GM12878 (cell line): ENCODE results near the gene CHL1. TPM values are rescaled to one million over a fixed set of nuclear protein-coding genes. Genes with fewer than 3 reads are reported as not detected.

Source experiments
- ATAC-seq: fragments of 200-7000 bp; cut with Tn5 transposase; 3 replicates; pipeline ENCODE4 v1.9.1; 2020; ENCODE audit warnings: mild to moderate bottlenecking, moderate library complexity
- BruUV-seq: library from RNA; stranded (reverse); fragments of 400-500 nt; replicated peaks from 2 replicates; lab custom pipeline; 2021; lab: Mats Ljungman, UMichigan
- CTCF ChIA-PET: fragments of 300-600 bp; sonication (Branson Sonifier 250); formaldehyde crosslinking; extraction: SDS; loops from one replicate; lab custom pipeline; 2021; ENCODE audit warnings: inconsistent platforms; lab: Yijun Ruan, JAX
- POLR2A ChIA-PET: fragments of 350-600 bp; formaldehyde crosslinking; extraction: SDS; loops from one replicate; lab custom pipeline; 2021; ENCODE audit warnings: inconsistent platforms; lab: Charles Lee
- RAD21 ChIA-PET: fragments of 300-600 bp; sonication (Branson Sonifier 250); formaldehyde crosslinking; loops from one replicate; lab custom pipeline; 2023; ENCODE audit warnings: antibody characterized with exemption; ENCODE audit not compliant: unreplicated experiment; lab: Charles Lee
- SMC1A ChIA-PET: fragments of 300-600 bp; sonication (Branson Sonifier 250); formaldehyde crosslinking; loops from one replicate; lab custom pipeline; 2023; ENCODE audit not compliant: unreplicated experiment, uncharacterized antibody; lab: Charles Lee
- DNase-seq: peaks from one replicate; pipeline ENCODE4 v3.0.0-alpha.2; 2011; ENCODE audit warnings: low read depth, low spot score
- FAIRE-seq: peaks from 3 replicates; lab custom pipeline; 2011; peaks lifted over from hg19 to GRCh38; lab: Jason Lieb, UNC
- H2AFZ ChIP-seq: 2 replicates; pipeline ENCODE4 v1.6.0; 2011; ENCODE audit warnings: low read depth, low read length, control low read depth; ENCODE audit not compliant: control insufficient read depth
- H3K27ac ChIP-seq: 2 replicates; pipeline ENCODE4 v1.5.1; 2011; ENCODE audit warnings: control low read depth; ENCODE audit not compliant: control insufficient read depth, insufficient read depth
- H3K27me3 ChIP-seq, 2 experiments: replicated peaks in 1 of 2; 2 replicates each; pipeline versions ENCODE4 v1.6.0 to v1.6.1; 2011; ENCODE audit warnings: low read length in 1 of 2; ENCODE audit not compliant: control insufficient read depth in 2 of 2, insufficient read depth in 2 of 2
- H3K36me3 ChIP-seq, 2 experiments: 2 replicates each; pipeline ENCODE4 v1.5.1; 2011; ENCODE audit warnings: low read length in 1 of 2; ENCODE audit not compliant: control insufficient read depth in 2 of 2, insufficient read depth in 2 of 2
- H3K4me1 ChIP-seq: 2 replicates; pipeline ENCODE4 v1.6.1; 2011; ENCODE audit warnings: mild to moderate bottlenecking, low read length, moderate library complexity, mixed read lengths; ENCODE audit not compliant: control insufficient read depth, insufficient read depth
- H3K4me2 ChIP-seq: 2 replicates; pipeline ENCODE4 v1.6.0; 2011; ENCODE audit warnings: control low read depth; ENCODE audit not compliant: control insufficient read depth, insufficient read depth
- H3K4me3 ChIP-seq: fragments of 200-600 bp; sonication (generic); 2 replicates; pipeline ENCODE4 v1.5.1; 2016
- H3K79me2 ChIP-seq: 2 replicates; pipeline ENCODE4 v1.6.0; 2011; ENCODE audit warnings: low read length; ENCODE audit not compliant: control insufficient read depth, insufficient read depth
- H3K9ac ChIP-seq: 2 replicates; pipeline ENCODE4 v1.8.0; 2011; ENCODE audit warnings: low read length, control low read depth, mixed read lengths; ENCODE audit not compliant: control insufficient read depth, insufficient read depth
- H3K9me3 ChIP-seq: replicated peaks from 3 replicates; pipeline ENCODE4 v1.5.1; 2011; ENCODE audit warnings: mild to moderate bottlenecking, low read length; ENCODE audit not compliant: control insufficient read depth, insufficient read depth
- H4K20me1 ChIP-seq: 2 replicates; pipeline ENCODE4 v1.6.0; 2011; ENCODE audit not compliant: control insufficient read depth, insufficient read depth
- EGR1 ChIP-seq, 2 experiments: IDR thresholded peaks; 1 replicate in 1 of 2; 2 replicates in 1 of 2; pipeline ENCODE4 v1.6.1; 2011 to 2012; ENCODE audit warnings: low read depth in 2 of 2, low read length in 2 of 2, borderline replicate concordance in 1 of 2, mild to moderate bottlenecking in 1 of 2, moderate library complexity in 1 of 2
- IKZF1 ChIP-seq: fragments of 450-650 bp; conservative IDR thresholded peaks from 2 replicates; pipeline ENCODE4 v1.6.1; 2017; ENCODE audit warnings: antibody characterized with exemption, mild to moderate bottlenecking
- JUNB ChIP-seq: IDR thresholded peaks from 2 replicates; pipeline ENCODE4 v1.6.1; 2016; ENCODE audit warnings: antibody characterized with exemption, mild to moderate bottlenecking
- KLF5 ChIP-seq: fragments of 450-650 bp; IDR thresholded peaks from 2 replicates; pipeline ENCODE4 v1.6.1; 2014; ENCODE audit warnings: mild to moderate bottlenecking; ENCODE audit not compliant: partially characterized antibody
- MEF2B ChIP-seq: fragments of 450-650 bp; IDR thresholded peaks from 2 replicates; pipeline ENCODE4 v1.6.1; 2018; ENCODE audit warnings: mild to moderate bottlenecking, moderate library complexity; ENCODE audit not compliant: partially characterized antibody, poor library complexity, severe bottlenecking
- NBN ChIP-seq: fragments of 450-650 bp; IDR thresholded peaks from 2 replicates; pipeline ENCODE4 v1.6.1; 2016
- NFYA ChIP-seq: IDR thresholded peaks from 2 replicates; pipeline ENCODE4 v1.6.1; 2011; ENCODE audit warnings: low read depth, mild to moderate bottlenecking, low read length, improper control_type of control experiment, borderline replicate concordance
- NR2F1 ChIP-seq: fragments of 450-650 bp; conservative IDR thresholded peaks from 2 replicates; pipeline ENCODE4 v1.6.1; 2017; ENCODE audit warnings: mild to moderate bottlenecking
- POLR2A ChIP-seq: IDR thresholded peaks from 2 replicates; pipeline ENCODE4 v1.6.1; 2011; ENCODE audit warnings: low read depth, mild to moderate bottlenecking, low read length
- RAD21 ChIP-seq: IDR thresholded peaks from 2 replicates; pipeline ENCODE4 v1.6.1; 2011; ENCODE audit warnings: mild to moderate bottlenecking, low read depth, low read length, moderate library complexity; ENCODE audit not compliant: insufficient read depth
- RBBP5 ChIP-seq: fragments of 200-600 bp; sonication (generic); conservative IDR thresholded peaks from 2 replicates; pipeline ENCODE4 v1.6.1; 2016
- SPI1 ChIP-seq: IDR thresholded peaks from 2 replicates; pipeline ENCODE4 v1.6.1; 2011; ENCODE audit warnings: low read depth, mild to moderate bottlenecking, low read length, moderate library complexity, borderline replicate concordance; ENCODE audit not compliant: insufficient read depth
- TCF12 ChIP-seq: IDR thresholded peaks from 2 replicates; pipeline ENCODE4 v1.6.1; 2011; ENCODE audit warnings: low read depth, mild to moderate bottlenecking, low read length
- USF2 ChIP-seq: IDR thresholded peaks from 2 replicates; pipeline ENCODE4 v1.6.1; 2011; ENCODE audit warnings: low read depth, low read length, improper control_type of control experiment, borderline replicate concordance
- ZNF622 ChIP-seq: fragments of 450-650 bp; IDR thresholded peaks from 2 replicates; pipeline ENCODE4 v1.6.1; 2017; ENCODE audit warnings: mild to moderate bottlenecking, inconsistent platforms
- WGBS: methylation state at CpG from one replicate; pipeline ENCODE4 v1.1.6; 2016; ENCODE audit warnings: low lambda C conversion rate; ENCODE audit not compliant: insufficient replicate concordance, insufficient coverage; ENCODE audit errors: missing lambda C conversion rate; 5-methylcytosine and 5-hydroxymethylcytosine counted together
- in situ Hi-C: fragments of 300-500 bp; cut with MboI; formaldehyde crosslinking; loops from 9 replicates; pipeline ENCODE4 v1.14.3; 2018; ENCODE audit warnings: mixed read lengths
- intact Hi-C: fragments of 100-400 bp; cut with micrococcal nuclease; formaldehyde crosslinking; loops from one replicate; pipeline ENCODE4 v1.14.2; 2022; ENCODE audit not compliant: unreplicated experiment
- polyA plus RNA-seq, 11 experiments: library from polyadenylated mRNA; depleted of rRNA in 4 of 11; unstranded in 6 of 11; stranded (reverse) in 5 of 11; fragments of >200 nt; fragmentation: Nextera tagmentation in 4 of 11; fragmentation: Illumina TruSeq in 1 of 11; extraction: Ambion mirVana in 4 of 11; extraction: Trizol in 1 of 11; gene quantifications; 1 replicate in 1 of 11; 2 replicates in 10 of 11; pipeline versions ENCODE4 v1.2.1 to v1.2.3, GENCODE V29; 2011 to 2016; ENCODE audit warnings: inconsistent platforms in 2 of 11, missing spikeins in 2 of 11, low read depth in 1 of 11
- total RNA-seq, 4 experiments: library from RNA; depleted of rRNA in 3 of 4; stranded (reverse); fragments of >200 nt in 3 of 4; fragmentation: Illumina TruSeq in 1 of 4; extraction: Trizol in 1 of 4; gene quantifications; 2 replicates each; pipeline versions ENCODE4 v1.2.1 to v1.2.3, GENCODE V29; 2013 to 2021

Gene CHL1
- total and polyA plus RNA-seq, 10 of the 15 experiments (the other 5 are each of a cell fraction or from before 2014, with no cell fraction given), result 0.71 to 30.4 (median 1.8) TPM

DNA sequence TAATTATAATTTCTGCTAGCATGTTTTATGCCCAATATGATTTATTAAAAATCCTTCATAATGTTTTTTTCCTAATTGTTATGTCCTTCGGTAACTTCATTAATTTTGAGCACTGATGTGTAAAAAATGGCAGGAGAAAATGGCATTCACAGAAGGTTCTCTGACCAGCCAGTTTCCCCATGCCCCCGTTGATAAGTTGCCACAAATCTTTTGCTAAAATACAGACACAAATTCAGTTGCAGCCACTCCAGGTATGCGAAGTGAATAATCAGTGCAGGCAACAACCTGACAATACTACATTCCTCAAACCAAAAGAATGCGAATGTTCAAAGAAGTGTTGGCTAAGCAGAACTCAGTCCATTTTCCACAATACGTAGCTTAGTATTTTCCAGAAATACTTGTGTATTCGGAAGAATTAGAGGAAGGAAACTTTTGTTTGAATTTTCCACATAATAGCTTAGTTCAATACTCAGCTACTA, 32.7 kb downstream of the CHL1 start:
- FAIRE-seq, result no peak

More for the DNA sequence above, 32.7 kb downstream of the CHL1 start:
- Histone ChIP-seq H3K36me3 (no peaks in the 10 kb centered on the region), H2AFZ (no peak overlapping the region), H3K4me1 (no peaks in the 10 kb centered on the region), H3K27ac (no peak overlapping the region), H3K9ac (no peak overlapping the region), H3K27me3 (no peaks in the 10 kb centered on the region), H4K20me1 (no peaks in the 10 kb centered on the region), H3K4me3 (no peak overlapping the region), H3K79me2 (no peaks in the 10 kb centered on the region), H3K9me3 (no peaks in the 10 kb centered on the region; the same call in 2 of the 3 replicates), H3K4me2 (no peak overlapping the region)
- no TSS peak for BruUV-seq
- ChIA-PET SMC1A (interaction anchor here (0.5 to 2.4 kb wide), 4 partner anchors 11 to 209 kb away, joined by 3 to 10 read pairs (median 4); no protein-coding TSS in a partner anchor), RAD21 (no interaction called here), POLR2A (interaction anchor here (1.5 kb wide), 1 partner anchor 19 kb away, joined by 4 read pairs; no protein-coding TSS in a partner anchor), CTCF (interaction anchor here (0.6 to 1.2 kb wide), 2 partner anchors 11 to 125 kb away, joined by 3 to 6 read pairs; no protein-coding TSS in a partner anchor)
- WGBS, result 35% methylated on average over 6 of the region's 6 CpGs
- in situ Hi-C loops, result no loop called here
- TF ChIP-seq NBN, result no peak
- TF ChIP-seq SPI1, result no peak
- no peak for TF ChIP-seq ZNF622
- TF ChIP-seq MEF2B, result no peak
- TF ChIP-seq EGR1 (IDR thresholded peaks at IDR 0.05; ENCODE audit: borderline replicate concordance in 1 of 2, low read depth in 2 of 2, low read length in 2 of 2), result no peak
- no peak for TF ChIP-seq IKZF1
- no peak for TF ChIP-seq NR2F1
- TF ChIP-seq RBBP5, result no peak
- no peak for TF ChIP-seq USF2
- TF ChIP-seq RAD21, result no peak
- no peak for TF ChIP-seq TCF12
- no peak for TF ChIP-seq KLF5
- no peak for TF ChIP-seq NFYA
- no peak for TF ChIP-seq JUNB
- no peak for TF ChIP-seq POLR2A
- no peak for DNase-seq
- no peak for ATAC-seq
- intact Hi-C loops, result no loop called here
